ENCODE results near the gene RAB11FIP5.

Gene RAB11FIP5

GRCh38 chr2:73028841-73029240 is 83.9 kb downstream of the RAB11FIP5 start:
- DNase-seq, result no peak

DNA sequence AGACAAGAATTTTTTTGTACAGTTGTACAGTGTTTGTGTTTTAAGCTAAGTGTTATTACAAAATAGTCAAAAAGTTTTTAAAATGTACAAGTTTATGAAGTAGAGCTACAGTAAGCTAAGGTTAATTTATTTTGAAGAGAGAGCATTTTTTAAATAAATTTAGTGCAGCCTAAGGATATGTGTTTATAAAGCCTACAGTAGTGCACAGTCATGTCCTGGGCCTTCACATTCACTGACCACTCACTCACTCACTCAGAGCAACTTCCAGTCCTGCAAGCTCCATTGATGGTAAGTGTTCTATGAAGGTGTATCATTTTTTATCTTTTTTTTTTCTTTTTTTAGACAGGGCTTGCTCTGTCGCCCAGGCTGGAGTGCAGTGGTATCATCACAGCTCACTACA is 85.4 kb downstream of the RAB11FIP5 start:
- DNase-seq, result no peak

DNA sequence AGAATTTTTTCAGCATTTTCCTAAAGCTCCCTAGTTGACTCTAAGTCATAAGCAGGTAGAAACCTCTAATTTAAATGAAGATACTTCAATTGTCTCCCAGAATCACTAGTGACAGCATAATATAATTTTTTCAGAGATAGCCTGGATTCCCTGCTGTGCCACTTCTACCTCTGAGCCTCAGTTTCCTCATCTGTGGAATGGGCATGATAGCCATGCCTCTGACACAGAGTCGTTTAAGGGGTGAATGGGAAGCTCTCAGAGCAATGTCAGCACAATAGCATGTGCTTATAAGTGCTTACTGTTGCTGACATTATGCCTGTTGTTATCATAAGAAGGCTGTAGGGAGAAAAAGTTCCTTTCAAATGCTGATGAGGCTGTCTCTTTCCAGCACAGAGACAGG is 89.3 kb downstream of the RAB11FIP5 start:
- DNase-seq, result no peak
